HG03139 (cell line): ENCODE measurements around the gene COL5A1.

ENCODE experiments used
- ATAC-seq: cut with Tn5 transposase; IDR thresholded peaks from one replicate; pipeline ENCODE4 v1.9.1; 2021; ENCODE audit not compliant: unreplicated experiment

COL5A1 gene

DNA sequence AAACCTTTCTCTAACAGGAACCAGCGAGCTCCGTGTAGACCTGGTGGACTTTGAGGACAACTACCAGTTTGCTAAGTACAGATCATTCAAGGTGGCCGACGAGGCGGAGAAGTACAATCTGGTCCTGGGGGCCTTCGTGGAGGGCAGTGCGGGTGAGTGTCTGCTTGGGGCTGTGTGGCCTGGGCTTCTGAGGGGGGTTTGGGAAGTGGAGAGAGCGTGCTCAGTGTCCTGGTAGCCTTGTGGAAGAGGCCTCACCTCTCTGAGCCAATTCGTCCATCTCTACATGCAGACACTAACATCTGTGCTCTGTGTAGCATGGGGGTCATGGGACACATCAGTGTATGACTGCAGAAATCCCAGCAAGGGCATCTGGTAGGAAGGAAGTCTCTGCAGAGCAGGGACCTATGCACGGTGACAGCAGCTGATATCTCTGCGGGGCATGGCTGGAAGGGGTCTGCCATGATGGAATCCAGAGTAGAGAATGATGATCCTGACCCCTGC is 244.9 kb downstream of the COL5A1 start:
- ATAC-seq = no peak

- no peak for ATAC-seq
These were observed 245.6 kb downstream of the COL5A1 start for GRCh38 chr9:134887219-134887618.

GRCh38 chr9:134887686-134888602 is 246.3 kb downstream of the COL5A1 start:
- ATAC-seq = no peak

DNA sequence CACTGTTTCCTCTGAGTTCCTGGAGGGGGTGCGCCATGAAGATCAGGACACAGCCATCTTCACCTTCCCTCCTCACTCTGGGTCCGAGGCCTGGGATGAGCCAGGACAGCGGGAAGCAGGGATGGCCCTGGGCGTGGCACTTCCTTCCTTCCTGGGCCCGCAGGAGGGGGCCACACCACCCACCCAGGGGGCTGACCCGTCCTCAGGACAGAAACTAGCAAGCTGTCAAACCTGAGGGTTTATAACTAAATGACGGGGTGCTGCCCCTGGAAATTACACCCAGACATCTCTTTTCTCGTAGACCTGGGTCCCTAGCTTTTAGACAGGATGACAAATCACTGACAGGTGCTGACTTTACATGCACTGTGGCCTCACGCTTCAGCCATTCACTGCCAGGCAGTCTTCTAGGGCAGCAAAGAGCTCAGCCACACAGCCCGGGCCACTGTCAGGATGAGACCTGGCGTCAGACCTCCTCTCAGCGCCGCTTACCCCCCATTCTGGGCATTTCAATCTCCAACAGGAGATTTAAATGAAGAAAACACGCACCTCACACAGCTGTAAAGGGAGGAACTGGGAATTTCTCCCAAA is 247.1 kb downstream of the COL5A1 start:
- no peak for ATAC-seq

- ATAC-seq = no peak
These were observed 248.0 kb downstream of the COL5A1 start for GRCh38 chr9:134889386-134890154.

- no peak for ATAC-seq
These were observed 248.5 kb downstream of the COL5A1 start for GRCh38 chr9:134890155-134890495.

- ATAC-seq = no peak
These were observed 249.4 kb downstream of the COL5A1 start for GRCh38 chr9:134891053-134891452.

DNA sequence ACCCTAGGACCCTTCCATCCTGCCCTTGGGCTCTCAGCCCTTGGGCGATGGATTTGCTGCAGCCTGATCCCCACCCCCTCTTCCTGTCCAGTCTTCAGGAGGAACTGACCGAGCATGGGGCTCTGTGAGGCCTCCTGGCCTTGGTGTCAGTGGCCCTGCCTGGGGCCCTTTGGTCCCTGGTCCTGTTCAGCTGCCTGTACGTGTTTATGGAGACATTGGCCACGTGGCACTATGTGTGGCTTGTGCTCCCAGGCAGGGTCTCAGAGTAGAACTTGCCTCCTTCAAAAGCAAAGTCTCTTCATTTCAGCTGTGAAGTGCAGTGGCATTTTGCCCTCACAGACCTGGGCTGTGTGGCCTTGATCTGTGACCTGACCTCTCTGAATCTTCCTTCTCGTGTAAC is 250.1 kb downstream of the COL5A1 start:
- ATAC-seq = no peak

GRCh38 chr9:134892221-134892620 is 250.6 kb downstream of the COL5A1 start:
- no peak for ATAC-seq

DNA sequence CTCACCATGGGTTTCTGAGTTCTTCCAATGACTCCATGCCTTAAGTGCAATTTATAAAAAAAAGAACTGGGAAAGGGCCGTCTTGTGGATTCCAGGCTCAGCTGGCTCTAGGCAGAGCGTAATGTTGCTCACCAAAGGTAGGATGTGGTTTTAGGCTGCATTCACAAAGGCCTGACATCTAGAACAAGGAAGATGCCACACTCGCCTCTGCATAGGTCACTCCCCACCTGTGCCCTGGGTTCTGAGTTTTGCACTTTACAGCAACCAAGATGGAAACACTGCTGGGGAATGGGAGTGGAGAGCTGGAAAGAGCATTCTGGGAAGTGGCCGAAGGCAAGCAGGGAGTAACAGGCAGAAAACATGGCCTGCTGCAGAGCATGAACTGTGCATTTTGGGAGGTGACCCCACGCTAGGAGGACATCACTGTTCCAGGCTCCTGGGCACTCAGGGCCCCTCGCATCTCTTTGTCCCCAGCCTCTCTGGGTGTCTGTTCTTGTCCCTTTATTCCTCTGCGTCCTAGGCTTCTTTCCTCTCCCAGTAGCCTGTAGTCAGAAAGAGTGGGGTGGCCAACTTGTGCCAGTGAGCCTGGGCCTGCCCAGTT is 251.3 kb downstream of the COL5A1 start:
- ATAC-seq = no peak
